ENCODE data around the gene LRRC55.

The LRRC55 gene

GRCh38 chr11:57181678-57182305 is at the start of gene LRRC55:
Gene LRRC55 (plus strand): TSS chr11:57181953. CDS start chr11:57182023, 70 bp downstream.
- TF ChIP-seq, protein P1, sequence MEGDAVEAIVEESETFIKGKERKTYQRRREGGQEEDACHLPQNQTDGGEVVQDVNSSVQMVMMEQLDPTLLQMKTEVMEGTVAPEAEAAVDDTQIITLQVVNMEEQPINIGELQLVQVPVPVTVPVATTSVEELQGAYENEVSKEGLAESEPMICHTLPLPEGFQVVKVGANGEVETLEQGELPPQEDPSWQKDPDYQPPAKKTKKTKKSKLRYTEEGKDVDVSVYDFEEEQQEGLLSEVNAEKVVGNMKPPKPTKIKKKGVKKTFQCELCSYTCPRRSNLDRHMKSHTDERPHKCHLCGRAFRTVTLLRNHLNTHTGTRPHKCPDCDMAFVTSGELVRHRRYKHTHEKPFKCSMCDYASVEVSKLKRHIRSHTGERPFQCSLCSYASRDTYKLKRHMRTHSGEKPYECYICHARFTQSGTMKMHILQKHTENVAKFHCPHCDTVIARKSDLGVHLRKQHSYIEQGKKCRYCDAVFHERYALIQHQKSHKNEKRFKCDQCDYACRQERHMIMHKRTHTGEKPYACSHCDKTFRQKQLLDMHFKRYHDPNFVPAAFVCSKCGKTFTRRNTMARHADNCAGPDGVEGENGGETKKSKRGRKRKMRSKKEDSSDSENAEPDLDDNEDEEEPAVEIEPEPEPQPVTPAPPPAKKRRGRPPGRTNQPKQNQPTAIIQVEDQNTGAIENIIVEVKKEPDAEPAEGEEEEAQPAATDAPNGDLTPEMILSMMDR (IDR thresholded peaks at IDR 0.05; ENCODE audit: insufficient read depth, low read depth, low read length, missing control alignments): no peak
- DNase-seq (ENCODE audit: low read depth): no peak
- no peak within 1 kb of the TSS for H3K4me3 ChIP-seq (ENCODE audit: low read length)

- H3K4me3 ChIP-seq (ENCODE audit: low read length): no peak overlapping the region
- DNase-seq (ENCODE audit: low read depth): no peak
- TF ChIP-seq, protein P1 (IDR thresholded peaks at IDR 0.05; ENCODE audit: insufficient read depth, low read depth, low read length, missing control alignments): no peak
Observed at GRCh38 chr11:57133366-57134038, 48.3 kb upstream of the LRRC55 start.

DNA sequence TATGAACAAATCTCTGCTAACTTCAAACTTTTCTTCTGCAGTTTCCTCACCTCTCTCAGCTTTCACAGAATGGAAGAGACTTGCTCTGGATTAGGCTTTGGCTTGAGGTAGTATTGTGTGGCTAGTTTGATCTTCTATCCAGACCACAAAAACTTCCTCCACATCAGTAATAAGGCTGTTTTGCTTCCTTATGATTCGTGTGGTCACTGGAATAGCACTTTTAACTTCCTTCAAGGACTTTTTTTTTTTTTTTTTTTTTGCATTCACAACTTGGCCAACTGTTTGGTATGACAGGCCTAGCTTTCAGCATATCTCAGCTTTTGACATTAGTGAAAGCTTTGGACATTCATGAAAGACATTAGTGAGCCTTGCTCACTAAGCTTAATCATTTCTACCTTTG is 47.5 kb upstream of the LRRC55 start:
- H3K4me3 ChIP-seq (ENCODE audit: low read length): no peak overlapping the region
- TF ChIP-seq, protein P1 (IDR thresholded peaks at IDR 0.05; ENCODE audit: insufficient read depth, low read depth, low read length, missing control alignments): no peak
- no peak for DNase-seq (ENCODE audit: low read depth)

GRCh38 chr11:57135020-57135751 is 46.6 kb upstream of the LRRC55 start:
- TF ChIP-seq, protein P1 (IDR thresholded peaks at IDR 0.05; ENCODE audit: insufficient read depth, low read depth, low read length, missing control alignments): no peak

DNA sequence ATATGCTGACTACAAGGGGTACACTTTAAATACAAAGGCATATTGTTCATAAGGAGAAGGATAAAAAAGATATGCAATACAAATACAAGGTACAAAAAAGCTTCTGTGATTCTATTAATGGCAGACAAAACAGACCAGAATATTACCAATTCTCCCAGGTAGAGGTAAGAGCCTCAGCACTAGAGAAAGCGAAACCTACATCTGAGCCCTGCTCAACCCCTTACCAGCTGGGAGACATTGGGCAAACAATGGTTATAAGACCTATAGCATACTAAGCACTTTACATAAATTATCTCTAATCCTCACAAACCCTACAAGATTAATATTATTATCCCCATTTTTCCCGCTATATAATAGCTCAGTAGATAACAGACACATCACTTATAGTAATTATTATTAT is 41.2 kb upstream of the LRRC55 start:
- no peak overlapping the region for H3K4me3 ChIP-seq (ENCODE audit: low read length)
- TF ChIP-seq, protein P1 (IDR thresholded peaks at IDR 0.05; ENCODE audit: insufficient read depth, low read depth, low read length, missing control alignments): no peak
- DNase-seq (ENCODE audit: low read depth): no peak

More at GRCh38 chr11:57135020-57135751, 46.6 kb upstream of the LRRC55 start:
- H3K4me3 ChIP-seq (ENCODE audit: low read length): no peak overlapping the region
- DNase-seq (ENCODE audit: low read depth): no peak

- TF ChIP-seq, protein P1 (IDR thresholded peaks at IDR 0.05; ENCODE audit: insufficient read depth, low read depth, low read length, missing control alignments): no peak
- no peak overlapping the region for H3K4me3 ChIP-seq (ENCODE audit: low read length)
- no peak for DNase-seq (ENCODE audit: low read depth)
Observed at GRCh38 chr11:57143459-57143858, 38.3 kb upstream of the LRRC55 start.

Measured in epithelial cell of esophagus (primary cell).